HG03139 (cell line): ENCODE measurements around the gene PRDX2.
"Not testable (repeated sequence)": the region's sequence is repeated elsewhere in the genome, so short reads cannot be mapped to it uniquely, and the experiment has no call there.

ENCODE experiments used
- ATAC-seq: cut with Tn5 transposase; IDR thresholded peaks from one replicate; pipeline ENCODE4 v1.9.1; 2021; ENCODE audit not compliant: unreplicated experiment

Gene PRDX2

DNA sequence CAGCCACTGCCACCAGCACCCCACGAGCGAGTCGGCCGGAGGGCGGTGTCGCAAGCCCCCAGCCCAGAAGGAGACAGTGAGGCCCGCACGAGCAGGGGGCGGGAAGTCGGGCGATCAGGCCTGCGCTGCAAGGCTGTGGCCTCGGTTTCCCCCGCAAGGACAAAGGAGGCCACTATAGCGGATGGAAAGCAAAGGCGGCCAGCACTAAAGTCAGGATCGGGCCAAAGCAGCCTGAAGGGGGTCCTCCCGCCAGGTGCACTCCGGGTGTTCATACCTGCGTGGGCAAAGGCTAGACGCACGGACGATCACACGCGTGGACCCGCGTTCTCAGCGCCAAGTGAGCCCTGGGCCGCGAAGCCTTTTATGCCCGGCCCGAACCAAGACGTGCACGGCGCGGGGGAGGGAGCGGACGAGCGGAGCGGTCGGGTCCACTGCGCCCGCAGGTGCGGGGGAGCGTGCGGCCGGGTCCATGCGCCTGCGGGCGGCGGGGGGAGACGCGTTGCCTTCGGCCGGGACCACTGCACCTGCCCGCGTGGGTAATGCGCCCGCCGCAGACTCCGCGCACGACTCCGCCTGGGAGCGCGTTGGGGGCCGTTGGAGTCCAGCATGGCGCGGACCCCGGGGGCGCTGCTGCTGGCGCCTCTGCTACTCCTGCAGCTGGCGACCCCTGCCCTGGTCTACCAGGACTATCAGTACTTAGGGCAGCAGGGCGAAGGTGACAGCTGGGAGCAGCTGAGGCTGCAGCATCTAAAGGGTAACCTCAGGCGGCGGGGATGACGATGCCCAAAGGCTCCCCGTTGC lies at the start of gene PRDX2, which contains the start of gene THSD8:
Gene PRDX2 (minus strand): TSS at position 335 of the 801 bp plus-strand sequence. CDS start 539 bp downstream, outside the sequence.
Gene THSD8 (plus strand): TSS at position 604 of the 801 bp plus-strand sequence. CDS start 3 bp downstream, at position 607.
- no peak for ATAC-seq

DNA sequence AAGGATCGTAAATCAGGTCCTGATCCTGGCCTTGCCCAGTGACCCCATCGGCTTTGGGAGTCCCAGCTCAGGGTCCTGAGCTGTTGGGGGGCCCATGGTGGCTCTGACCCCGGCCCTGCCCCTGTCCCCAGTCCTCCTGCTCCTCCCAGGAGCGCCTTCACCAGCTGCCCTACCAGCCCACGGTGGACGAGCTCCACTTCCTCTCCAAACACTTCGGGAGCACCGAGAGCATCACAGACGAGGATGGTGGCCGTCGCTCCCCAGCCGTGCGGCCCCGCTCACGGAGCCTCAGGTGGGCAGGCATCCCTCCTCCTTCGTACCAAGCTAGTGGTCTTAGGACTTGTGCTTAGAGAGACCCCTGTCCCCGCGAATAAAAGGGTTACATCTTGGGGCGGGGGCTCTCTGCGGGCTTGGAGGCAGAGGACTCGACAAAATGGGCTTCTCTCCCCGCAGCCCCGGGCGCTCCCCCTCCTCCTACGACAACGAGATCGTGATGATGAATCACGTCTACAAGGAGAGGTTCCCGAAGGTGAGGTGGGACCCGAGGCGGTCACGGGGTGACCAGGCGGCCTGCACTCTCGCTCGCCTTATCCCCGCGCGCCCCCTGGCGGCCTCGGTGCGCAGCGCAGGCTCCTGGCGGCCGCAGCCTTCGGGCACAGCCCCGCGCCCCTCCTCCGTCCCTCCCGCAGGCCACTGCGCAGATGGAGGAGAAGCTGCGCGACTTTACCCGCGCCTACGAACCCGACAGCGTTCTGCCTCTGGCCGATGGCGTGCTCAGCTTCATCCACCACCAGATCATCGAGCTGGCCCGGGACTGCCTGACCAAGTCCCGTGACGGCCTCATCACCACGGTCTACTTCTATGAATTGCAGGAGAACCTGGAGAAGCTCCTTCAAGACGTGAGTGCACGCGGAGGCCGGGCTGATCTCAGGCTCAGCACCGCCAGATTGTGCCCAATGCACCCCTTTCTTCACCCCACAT lies 45.8 kb upstream of the PRDX2 start:
- no peak for ATAC-seq

DNA sequence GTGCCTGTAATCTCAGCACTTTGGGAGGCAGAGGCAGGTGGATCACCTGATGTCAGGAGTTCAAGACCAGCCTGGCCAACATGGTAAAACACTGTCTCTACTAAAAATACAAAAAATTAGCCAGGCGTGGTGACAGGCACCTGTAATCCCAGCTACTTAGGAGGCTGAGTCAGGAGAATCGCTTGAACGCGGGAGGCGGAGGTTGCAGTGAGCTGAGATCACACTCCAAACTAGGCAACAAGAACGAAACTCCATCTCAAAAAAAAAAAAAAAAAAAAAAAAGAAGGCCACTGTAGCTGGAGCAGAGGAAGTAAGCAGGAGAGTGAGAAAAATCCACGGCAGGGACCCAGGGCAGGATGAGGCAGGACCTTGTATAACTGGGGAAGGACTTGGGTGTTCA lies 45.0 kb upstream of the PRDX2 start:
- ATAC-seq, result not testable (repeated sequence)

DNA sequence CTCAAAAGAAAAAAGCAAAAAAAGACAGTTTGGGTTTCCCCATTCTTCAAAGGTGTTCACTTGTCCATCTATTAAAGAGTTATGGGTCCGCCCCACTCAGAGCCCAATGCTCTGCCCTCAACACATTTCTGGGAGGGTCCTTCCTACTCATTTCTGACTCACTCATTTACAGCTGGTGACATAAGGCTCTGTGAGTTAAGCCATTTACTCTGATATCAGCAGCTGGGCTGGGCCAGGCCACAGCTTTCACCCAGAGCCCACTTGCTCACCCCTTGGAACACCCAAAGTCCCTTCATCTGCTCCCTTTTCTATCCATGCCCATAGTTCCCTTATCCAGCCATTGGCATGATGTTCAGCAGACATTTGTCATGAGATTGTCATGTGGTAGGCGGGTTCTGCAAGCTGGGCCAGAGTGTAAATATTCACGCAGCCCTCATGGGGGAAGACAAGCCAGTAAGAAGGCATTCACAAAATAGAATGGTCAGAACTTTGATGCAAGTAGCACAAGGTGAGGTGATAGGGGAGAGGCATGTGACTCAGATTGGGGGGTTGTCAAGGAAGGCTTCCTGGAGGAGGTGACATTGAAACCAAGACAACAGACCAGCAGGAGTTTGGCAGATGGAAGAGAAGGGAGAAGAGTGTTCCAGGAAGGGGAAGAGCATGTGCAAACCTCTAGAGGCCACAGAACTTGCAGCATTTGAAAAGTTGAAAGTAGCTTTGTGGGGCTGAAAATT lies 42.6 kb upstream of the PRDX2 start:
- no peak for ATAC-seq

DNA sequence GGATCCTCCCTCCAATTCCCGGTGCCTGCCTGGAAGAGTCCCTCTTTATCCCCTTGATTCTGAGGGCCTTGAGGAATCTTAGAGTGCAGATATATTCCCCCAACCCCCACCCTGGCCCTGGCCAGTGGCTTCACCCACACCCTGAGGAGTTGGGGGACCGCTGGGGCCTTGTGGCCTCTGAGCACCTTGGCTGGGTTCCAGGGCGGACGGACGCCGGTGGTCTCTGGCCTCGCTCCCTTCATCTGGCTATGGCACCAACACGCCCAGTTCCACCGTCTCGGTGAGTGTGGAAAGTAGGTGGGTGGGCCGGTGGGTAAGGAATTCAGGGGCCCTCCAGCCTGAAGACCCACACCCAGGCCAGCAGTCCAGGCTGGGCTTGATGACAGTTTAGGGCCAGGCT lies 41.7 kb upstream of the PRDX2 start:
- ATAC-seq, result no peak

DNA sequence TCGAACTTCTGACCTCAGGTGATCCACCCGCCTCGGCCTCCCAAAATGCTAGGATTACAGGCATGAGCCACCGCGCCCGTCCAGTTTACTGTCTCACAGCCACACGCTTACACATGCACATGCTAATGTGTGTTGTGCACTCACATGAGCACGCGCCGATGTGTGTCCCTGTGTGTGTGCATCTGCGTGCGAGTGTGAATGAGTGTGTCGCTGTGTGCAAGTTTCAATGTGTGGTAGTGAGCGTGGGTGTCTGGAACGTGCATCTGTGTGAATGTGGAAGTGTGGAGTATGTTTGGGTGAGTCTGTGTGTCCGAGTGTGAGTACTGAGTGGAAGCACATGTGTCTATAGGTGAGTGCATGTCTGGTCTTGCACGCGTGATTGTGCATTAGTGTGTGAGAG lies 40.9 kb upstream of the PRDX2 start:
- ATAC-seq, result no peak

DNA sequence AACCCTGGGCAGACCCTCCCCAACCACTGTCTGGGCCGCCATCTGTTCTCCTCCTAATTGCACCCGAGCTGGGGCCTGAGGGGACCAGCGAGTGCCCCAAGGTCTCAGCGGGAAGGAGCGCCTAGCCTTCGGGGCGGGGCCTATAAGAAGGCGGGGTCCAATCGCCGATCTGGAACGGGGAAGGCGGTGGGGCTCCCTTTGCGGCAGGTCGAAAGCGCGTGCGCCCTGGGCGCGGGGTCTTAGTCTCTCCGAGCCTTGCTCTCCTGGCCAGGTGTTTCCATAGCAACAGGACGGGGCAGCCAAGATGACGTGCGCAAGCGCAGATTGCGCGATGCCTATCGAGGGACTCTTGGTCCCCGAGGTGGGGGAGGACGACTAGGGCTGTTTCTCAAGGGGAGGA lies 39.5 kb upstream of the PRDX2 start:
- no peak for ATAC-seq

DNA sequence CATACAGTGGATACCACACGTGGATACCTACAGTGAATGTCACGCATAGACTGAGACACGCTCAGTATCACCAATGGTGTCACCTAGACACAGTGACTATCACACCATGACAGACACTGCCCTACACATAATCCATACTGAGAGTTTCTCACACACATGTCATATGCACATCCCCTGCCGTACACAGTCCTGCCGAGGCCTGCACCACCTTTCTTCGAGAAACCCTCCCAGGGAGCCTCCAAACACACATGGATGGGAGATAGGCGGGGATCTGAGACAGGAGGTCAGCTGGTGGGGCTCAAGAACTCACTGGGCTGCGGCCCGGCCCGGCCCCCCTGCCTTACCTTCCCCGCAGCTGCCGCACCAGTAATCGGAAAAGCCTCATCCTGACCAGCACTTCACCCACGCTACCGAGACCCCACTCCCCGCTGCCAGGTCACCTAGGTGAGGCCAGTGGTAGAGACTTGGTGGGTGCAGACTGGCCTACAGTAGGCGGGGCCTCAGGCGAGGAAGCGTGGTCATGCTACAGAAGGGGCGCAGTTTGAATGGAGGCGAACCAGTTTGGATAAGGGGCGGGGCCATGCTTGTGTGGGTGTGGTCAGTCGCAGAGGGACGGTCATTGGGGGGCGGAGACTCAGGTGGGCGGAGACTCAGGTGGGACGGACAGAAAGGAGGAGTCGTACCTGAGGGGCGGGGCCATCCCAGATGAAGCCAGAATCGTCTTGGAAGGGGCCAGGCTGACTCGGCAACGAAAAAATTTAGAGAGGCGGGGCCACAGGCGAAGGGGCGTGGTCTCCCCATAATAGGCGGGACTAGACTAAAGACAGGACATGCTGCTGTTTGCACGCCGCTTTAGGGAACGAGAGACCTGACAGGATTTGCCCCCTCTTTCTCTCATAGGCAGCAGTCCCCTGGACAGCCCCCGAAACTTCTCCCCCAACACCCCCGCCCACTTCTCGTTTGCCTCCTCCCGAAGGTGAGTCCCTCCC lies 38.8 kb upstream of the PRDX2 start:
- no peak for ATAC-seq

DNA sequence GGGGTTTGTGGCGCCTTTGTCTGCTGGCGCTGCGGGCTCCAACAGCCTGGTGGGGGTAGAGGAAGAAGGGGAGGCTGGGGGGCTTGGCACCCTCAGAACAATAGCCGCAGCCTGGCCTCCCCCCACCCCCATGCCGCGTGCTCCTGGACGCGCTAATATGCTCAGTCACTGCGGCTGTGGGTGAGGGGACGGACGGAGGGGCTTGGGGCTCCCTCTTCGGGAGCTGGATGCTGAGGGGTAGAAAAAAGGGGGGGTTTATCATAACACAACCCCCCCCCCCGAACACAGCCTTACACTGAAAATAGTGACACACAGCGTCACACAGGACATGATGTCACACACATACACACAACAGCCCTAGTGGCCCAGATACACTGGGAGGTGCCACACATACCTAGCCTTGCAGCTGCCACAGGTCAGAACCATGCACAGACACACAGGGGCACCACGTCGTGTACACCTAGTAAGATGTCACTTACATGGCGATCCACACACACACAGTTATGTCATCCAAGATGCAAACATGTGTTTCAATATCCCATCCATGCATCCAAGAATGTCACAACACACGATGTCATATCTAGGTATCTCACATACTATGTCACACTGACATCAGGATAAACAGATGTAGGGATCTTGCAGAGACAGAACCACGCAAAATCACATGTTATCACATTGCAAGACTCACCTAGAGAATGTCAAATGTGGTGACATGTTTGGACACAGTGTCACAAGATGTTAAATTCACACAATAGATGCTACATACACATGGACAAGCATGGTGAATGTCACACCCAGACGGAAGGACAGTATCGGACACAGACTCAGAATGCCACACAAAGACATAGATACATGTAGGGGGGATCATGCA lies 37.5 kb upstream of the PRDX2 start:
- no peak for ATAC-seq

DNA sequence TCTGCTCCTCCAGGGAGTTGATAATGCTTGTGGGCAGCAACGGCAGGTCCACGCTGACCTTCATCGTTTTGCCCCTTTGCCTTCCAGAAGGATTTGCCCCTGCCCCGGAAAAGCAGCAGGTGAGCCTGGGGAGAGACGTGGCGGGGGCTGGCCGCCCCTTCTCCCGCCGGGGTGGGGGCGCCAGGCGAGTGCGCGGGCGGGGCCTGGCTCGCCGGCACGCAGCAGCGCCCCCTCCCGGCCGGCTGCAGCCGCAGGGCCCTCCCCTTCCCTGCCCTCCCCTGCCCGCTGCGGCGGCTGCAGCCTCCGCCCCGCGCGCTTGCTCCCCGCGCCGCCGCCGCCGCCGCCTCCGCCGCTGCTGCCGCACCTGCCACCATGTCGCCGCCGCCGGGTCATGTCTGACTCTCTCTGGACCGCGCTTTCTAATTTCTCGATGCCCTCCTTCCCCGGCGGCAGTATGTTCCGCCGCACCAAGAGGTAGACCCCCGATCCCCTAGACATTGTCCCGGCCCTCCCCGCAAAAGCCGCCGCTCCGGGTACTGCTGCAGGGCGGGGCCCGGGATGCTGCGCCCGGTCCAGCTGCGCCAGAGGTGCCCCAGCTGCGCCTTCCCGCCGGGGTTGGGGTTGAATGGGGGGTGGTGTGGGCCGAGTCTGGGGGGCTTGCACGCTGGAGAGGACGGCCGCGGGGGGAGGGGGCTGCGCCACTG lies 36.7 kb upstream of the PRDX2 start, which contains the start of gene MAST1:
Gene MAST1 (plus strand): TSS at position 334 of the 704 bp plus-strand sequence. CDS start 58 bp downstream, at position 392.
- ATAC-seq, result no peak

DNA sequence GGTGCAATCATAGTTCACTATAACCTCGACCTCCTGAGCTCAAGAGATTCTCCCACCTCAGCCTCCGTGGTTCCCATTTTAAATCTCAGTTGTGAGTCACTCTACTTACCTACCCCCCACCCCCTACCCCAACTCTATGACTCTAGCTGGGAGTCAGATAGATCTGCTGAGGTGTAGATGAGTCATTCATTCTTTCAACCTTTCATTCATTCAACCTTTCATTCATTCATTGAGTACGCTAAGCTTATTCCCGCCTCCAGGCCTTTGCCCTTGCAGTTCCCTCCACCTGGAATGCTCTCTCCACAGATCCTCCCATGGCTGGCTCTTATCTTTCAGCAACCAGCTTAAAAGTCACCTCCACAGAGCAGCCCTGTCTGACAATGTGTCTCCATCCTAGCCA lies 35.6 kb upstream of the PRDX2 start:
- no peak for ATAC-seq

DNA sequence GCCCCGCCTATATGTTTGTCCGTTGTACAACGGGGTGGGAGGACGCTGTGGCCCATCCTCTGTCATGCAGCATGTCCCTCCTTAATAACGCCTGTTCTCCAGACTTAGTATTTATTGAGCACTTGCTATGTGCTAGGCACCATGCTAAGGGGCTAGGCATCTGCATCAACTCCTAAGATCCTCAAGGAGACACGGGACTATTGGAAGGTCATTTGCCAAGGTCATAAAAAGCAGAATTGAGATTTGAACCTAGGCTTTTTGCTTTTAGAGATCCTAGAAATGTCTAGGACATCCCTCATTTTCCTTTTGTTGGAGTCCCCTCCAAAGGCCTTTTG lies 34.9 kb upstream of the PRDX2 start:
- no peak for ATAC-seq

DNA sequence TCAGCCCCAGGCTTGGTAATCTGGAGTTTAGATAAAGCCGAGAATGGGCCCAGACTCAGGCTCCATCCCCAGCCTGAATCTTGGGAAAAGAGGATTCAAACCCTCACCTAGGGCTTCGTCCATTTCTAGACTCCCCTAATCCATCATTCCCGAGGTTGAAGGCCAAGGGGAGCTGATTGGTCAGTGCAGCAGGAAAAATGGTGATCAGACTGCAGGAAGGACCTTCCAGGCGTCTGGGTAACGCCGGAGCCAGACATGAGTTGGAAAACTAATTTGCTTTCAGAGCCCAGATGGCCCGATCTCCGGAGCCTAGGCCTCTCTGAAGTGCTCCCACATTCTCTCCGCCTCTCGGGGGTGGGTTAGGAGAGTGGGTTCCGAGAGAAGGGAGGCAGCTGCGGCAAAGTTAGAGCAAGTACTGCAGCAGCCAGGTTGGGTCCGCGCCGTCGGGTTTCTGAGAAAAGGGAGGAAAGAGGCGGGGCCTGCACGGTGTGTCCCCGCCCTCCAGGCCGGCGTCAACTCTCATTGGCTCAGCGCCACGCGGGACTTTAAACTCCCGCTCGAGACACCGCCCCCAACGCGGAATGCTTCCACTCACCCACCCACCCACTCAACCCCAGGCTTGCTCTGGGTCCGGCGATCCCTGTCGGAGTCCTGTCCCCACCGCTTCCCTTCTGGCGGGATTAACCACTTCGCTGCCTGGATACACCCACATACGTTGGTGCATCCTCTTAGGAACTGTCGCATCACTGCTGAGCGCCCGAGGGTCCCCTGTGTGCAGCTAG lies 33.6 kb upstream of the PRDX2 start:
- ATAC-seq, result no peak

DNA sequence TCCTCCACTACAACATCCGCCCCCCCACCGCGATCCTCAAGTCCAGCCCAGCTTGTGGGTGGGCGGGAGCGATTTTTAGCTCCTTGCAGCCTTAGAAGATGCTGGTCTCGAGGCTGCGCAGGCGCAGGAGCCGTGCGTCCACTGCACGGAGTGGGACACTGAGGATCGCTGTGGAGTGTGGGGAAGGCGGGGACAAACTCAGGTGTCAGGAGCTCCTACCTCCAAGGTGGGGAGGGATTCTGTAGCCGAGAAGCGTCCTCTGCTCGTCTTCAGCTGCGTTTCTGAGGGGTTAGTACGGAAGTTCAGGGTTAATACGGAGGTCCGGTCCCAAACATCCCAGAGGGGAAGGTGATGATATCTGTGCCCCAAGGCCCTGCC lies 33.0 kb upstream of the PRDX2 start, which contains the start of gene RTBDN:
Gene RTBDN (minus strand): TSS at position 14 of the 378 bp plus-strand sequence. CDS start 4,600 bp downstream, outside the sequence.
- ATAC-seq, result no peak

DNA sequence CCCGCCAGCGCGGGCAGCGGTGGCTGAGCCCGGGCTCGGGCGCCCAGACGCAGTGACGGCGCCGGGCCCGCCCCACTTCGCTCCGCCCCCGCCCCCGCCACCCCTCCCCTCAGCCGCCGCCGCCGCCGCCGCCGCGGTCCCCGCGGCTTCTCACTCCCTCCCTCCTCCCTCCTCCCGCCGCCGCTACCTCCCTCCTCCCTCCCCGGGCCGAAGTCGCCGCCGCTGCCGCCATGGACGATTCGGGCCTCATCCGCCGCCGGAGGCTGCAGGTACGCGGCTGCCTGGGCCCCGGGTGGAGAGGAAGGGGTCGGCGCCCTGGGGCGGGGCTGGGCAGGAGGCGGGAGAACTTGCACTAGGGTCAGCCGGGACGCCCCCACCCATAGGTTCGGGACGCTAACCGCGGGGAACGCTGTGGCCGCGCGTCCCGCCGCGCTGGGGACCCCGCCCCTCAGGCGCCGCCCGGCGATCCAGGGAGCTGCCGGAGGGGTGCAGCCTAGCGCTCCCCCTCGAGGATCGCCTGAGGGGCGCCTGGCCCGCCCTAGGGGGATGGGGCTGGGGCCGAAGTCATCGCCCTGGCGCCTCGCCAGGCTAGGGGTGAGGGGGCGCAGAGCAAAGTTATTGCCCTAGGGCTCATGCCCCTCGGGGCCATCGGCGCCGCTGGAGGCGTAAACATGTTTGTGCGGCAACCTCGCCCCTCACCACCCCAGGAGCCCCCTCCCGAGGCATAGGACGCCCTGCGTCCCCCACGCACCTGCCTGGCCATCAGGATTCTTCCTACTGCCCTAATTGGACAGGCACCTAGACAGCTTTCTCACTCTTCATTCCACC lies 32.4 kb upstream of the PRDX2 start:
- ATAC-seq, result no peak

DNA sequence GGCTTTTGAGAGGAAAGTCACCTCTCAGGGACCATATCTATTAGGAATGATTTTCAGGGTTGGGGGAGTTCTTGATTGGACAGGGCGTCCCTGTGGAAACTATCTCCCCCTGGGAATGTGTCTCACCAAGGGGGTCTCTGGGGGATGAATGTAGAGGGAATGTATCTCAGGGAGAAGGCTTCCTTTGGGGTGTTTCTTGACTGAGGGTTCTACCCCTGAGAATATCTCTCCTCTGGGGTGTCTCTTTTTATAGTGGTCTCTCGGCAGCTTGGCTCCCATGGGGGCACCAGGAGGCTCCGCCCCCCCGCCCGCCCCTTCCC lies 31.8 kb upstream of the PRDX2 start:
- ATAC-seq, result no peak

DNA sequence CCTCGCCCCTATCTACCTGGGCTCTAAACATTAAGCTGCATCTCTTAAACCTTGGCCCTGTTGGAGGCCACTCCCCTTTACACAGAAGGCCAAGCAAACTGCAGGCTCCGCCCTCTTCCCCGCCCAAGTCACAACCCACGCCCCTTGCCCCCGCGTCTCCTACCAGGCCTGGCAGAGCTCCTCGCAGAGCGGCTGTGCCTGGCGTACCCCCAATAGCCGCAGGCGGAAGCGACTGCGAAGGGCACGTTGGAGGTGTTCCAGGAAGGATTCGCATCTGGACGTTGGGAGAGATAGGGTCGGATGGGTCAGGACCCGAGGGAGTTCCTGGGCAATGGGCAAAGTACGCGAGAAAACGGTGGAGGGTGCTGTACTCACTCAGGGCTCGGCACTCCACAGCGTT lies 26.9 kb upstream of the PRDX2 start:
- ATAC-seq, result no peak
